Cardiac ventricle fibroblast (primary cell): ENCODE data around the gene SPDYE1. TPM values are rescaled to one million over a fixed set of nuclear protein-coding genes. Genes with fewer than 3 reads are reported as not detected.

Source experiments
- total RNA-seq: library from RNA; depleted of rRNA; stranded (reverse); fragments of >200 nt; gene quantifications from 2 replicates; pipeline ENCODE4 v1.2.3, GENCODE V29; 2015

SPDYE1 gene
- not detected in 2 replicates for total RNA-seq

GRCh38 chr7:43997532-43997931 is at the start of gene SPDYE1:
Gene SPDYE1 (plus strand): TSS chr7:43997897. CDS start chr7:43999950, 2,053 bp downstream.

GRCh38 chr7:44044315-44045225 is 46.9 kb downstream of the SPDYE1 start, which contains the start of gene DBNL:
Gene DBNL (plus strand): TSS chr7:44044702. CDS start chr7:44044738, 36 bp downstream.

Other genes with a start within 250 kb of the SPDYE1 start
- gene BLVRA, start 239.2 kb upstream of the SPDYE1 start, total RNA-seq = 23.9 and 26.0 TPM in 2 replicates
- 100 and 104 TPM in 2 replicates for gene MRPS24, start 128.4 kb upstream of the SPDYE1 start, total RNA-seq
- 14.0 and 19.8 TPM in 2 replicates for gene URGCP, start 91.3 kb upstream of the SPDYE1 start, total RNA-seq
- 10.6 and 17.2 TPM in 2 replicates for gene UBE2D4, start 71.5 kb upstream of the SPDYE1 start, total RNA-seq
- 82.4 and 90.7 TPM in 2 replicates for gene DBNL, start 46.8 kb downstream of the SPDYE1 start, total RNA-seq
- not detected in 2 replicates for gene PGAM2, start 67.7 kb downstream of the SPDYE1 start, total RNA-seq
- gene POLM, start 84.6 kb downstream of the SPDYE1 start, total RNA-seq = 19.3 and 27.1 TPM in 2 replicates
- 165 and 178 TPM in 2 replicates for gene AEBP1, start 106.4 kb downstream of the SPDYE1 start, total RNA-seq
- 55.4 and 58.2 TPM in 2 replicates for gene POLD2, start 125.7 kb downstream of the SPDYE1 start, total RNA-seq
- gene MYL7, start 143.4 kb downstream of the SPDYE1 start, total RNA-seq = not detected in 2 replicates
- 0.20 and 0.69 TPM in 2 replicates for gene GCK, start 191.5 kb downstream of the SPDYE1 start, total RNA-seq
- gene YKT6, start 203.1 kb downstream of the SPDYE1 start, total RNA-seq = 58.7 and 63.3 TPM in 2 replicates